Cardiac muscle cell (in vitro differentiated cells and primary cell): ENCODE measurements around the gene TEX261. TPM values are rescaled to one million over a fixed set of nuclear protein-coding genes. Genes with fewer than 3 reads are reported as not detected.

Experiments
- DNase-seq, 2 donors: peaks; one replicate each; pipeline versions ENCODE4 v3.0.0 to v3.0.0-alpha.2; 2010 to 2017; ENCODE audit warnings: low read depth in 1 of 2, low spot score in 1 of 2
- H3K27ac ChIP-seq: fragments of 200-600 bp; sonication (generic); 2 replicates; pipeline ENCODE4 v1.5.1; 2016
- H3K27me3 ChIP-seq: fragments of 200-600 bp; sonication (generic); 2 replicates; pipeline ENCODE4 v1.6.0; 2016; ENCODE audit warnings: control low read depth
- H3K36me3 ChIP-seq: fragments of 200-600 bp; sonication (generic); 2 replicates; pipeline ENCODE4 v1.5.1; 2016; ENCODE audit warnings: control low read depth
- H3K4me1 ChIP-seq: fragments of 200-600 bp; sonication (generic); 2 replicates; pipeline ENCODE4 v1.8.1; 2017; ENCODE audit warnings: low read depth, mild to moderate bottlenecking, mixed run types
- H3K4me3 ChIP-seq: fragments of 200-600 bp; sonication (generic); 2 replicates; pipeline ENCODE4 v1.5.1; 2016; ENCODE audit warnings: mild to moderate bottlenecking
- H3K9me3 ChIP-seq: fragments of 200-600 bp; sonication (generic); 2 replicates; pipeline ENCODE4 v1.5.1; 2017; ENCODE audit warnings: low read depth, mild to moderate bottlenecking, control low read depth
- polyA plus RNA-seq: library from polyadenylated mRNA; unstranded; fragments of >200 nt; fragmentation: Nextera tagmentation; extraction: Ambion mirVana; gene quantifications from 2 replicates; pipeline ENCODE4 v1.2.1, GENCODE V29; 2016
- total RNA-seq: library from RNA; depleted of rRNA; stranded (reverse); fragments of >200 nt; gene quantifications from 2 replicates; pipeline ENCODE4 v1.2.3, GENCODE V29; 2016
- TF ChIP-seq, protein P1 (sequence below): IDR thresholded peaks from 2 replicates; pipeline ENCODE4 v1.5.1; 2012; ENCODE audit warnings: low read depth, mild to moderate bottlenecking, low read length

TEX261 gene
- total and polyA plus RNA-seq, 2 experiments from 2014 or later = 13.9 to 31.5 TPM

DNA sequence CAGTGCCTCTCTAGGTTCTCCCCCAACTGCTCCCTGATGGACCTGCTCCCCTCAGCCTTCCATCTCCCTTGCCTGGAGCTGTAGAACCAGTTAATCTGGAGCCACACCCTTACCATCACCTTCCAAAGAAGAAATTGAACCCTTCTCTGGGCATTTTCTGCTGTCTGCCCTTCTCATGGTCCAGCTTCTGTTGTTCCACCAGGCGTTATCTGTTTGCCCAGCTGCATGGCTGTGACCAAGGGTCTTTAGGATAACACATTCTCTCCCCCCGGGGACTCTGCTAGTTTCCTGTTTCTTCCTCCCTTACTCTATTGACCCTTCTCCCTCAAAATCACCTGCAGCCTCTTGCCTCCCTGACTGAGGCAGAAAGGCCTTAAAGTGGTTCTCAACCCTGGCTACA lies 19.4 kb downstream of the TEX261 start:
- Histone ChIP-seq H3K4me3 (no peak overlapping the region), H3K27ac (no peak overlapping the region), H3K4me1 (peaks cover 9% of the 10 kb centered on the region), H3K27me3 (peaks cover 30% of the 10 kb centered on the region), H3K9me3 (no peaks in the 10 kb centered on the region), H3K36me3 (no peaks in the 10 kb centered on the region)
- TF ChIP-seq, protein P1, sequence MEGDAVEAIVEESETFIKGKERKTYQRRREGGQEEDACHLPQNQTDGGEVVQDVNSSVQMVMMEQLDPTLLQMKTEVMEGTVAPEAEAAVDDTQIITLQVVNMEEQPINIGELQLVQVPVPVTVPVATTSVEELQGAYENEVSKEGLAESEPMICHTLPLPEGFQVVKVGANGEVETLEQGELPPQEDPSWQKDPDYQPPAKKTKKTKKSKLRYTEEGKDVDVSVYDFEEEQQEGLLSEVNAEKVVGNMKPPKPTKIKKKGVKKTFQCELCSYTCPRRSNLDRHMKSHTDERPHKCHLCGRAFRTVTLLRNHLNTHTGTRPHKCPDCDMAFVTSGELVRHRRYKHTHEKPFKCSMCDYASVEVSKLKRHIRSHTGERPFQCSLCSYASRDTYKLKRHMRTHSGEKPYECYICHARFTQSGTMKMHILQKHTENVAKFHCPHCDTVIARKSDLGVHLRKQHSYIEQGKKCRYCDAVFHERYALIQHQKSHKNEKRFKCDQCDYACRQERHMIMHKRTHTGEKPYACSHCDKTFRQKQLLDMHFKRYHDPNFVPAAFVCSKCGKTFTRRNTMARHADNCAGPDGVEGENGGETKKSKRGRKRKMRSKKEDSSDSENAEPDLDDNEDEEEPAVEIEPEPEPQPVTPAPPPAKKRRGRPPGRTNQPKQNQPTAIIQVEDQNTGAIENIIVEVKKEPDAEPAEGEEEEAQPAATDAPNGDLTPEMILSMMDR = no peak
- DNase-seq = no peak

DNA sequence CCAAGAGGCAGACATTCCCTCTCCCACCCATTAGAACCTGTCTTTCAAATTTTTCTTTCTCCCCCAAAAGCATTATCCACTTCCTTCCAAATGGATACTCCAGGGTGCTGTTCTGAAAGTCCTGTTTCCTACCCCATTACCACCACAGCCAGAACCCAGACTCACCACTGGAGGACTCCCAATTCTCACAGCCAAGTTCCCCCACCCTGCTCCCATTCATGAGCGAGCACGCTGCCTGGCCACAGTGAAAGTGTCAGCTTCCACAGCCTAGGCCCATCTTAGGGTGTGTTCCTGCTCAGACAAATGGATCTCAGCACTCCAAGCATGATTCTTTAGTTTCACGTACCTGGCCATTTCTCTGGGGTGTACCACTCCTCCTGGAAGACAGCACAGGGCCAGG lies 20.1 kb downstream of the TEX261 start:
- Histone ChIP-seq H3K4me3 (no peak overlapping the region), H3K9me3 (no peaks in the 10 kb centered on the region), H3K27me3 (peaks cover 37% of the 10 kb centered on the region), H3K27ac (no peak overlapping the region), H3K4me1 (peaks cover 9% of the 10 kb centered on the region), H3K36me3 (no peaks in the 10 kb centered on the region)
- TF ChIP-seq, protein P1 = no peak
- DNase-seq = no peak

DNA sequence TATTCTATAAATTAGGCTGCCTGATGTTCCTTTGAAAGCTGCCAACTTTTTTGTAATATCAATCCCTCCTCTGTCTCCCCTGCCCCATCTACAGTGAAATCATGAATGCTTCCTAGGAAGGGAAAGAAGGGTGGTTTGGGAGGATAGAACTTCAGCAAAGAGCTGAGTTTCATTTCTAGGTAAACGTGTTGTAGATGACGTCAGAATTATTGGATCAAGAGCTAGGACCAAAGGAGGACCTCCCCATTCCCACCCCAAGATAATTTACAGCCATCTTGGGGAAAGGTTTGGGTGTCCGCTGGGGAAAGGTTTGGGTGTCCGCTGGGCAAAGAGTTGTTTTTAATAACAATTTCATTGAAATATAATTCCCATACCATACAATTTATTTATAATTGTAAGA lies 27.5 kb downstream of the TEX261 start:
- Histone ChIP-seq H3K27me3 (peaks cover 92% of the 10 kb centered on the region), H3K9me3 (no peaks in the 10 kb centered on the region), H3K27ac (no peak overlapping the region), H3K36me3 (no peaks in the 10 kb centered on the region), H3K4me1 (no peaks in the 10 kb centered on the region), H3K4me3 (no peak overlapping the region)
- TF ChIP-seq, protein P1 = no peak
- no peak for DNase-seq

DNA sequence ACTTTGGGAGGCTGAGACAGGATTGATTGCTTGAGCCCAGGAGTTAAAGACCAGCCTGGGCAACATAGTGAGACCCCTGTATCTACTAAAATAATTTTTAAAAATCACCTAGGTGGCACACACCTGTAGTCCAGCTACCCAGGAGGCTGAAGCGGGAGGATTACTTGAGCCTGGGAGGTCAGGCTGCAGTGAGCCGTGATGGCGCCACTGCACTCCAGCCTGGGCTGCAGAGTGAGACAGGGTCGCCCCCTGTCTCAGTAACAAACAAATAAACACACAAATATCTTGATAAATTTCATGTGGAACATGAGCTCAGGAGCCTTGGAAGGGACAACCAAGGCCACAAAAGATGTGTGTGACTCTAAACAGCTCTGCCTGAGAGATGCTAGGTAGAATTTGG lies 28.0 kb downstream of the TEX261 start:
- TF ChIP-seq, protein P1 = no peak
- H3K4me3 ChIP-seq = no peak overlapping the region
- no peaks in the 10 kb centered on the region for H3K36me3 ChIP-seq
- peaks cover 92% of the 10 kb centered on the region for H3K27me3 ChIP-seq
- no peaks in the 10 kb centered on the region for H3K4me1 ChIP-seq
- DNase-seq = no peak
- no peaks in the 10 kb centered on the region for H3K9me3 ChIP-seq
- no peak overlapping the region for H3K27ac ChIP-seq

DNA sequence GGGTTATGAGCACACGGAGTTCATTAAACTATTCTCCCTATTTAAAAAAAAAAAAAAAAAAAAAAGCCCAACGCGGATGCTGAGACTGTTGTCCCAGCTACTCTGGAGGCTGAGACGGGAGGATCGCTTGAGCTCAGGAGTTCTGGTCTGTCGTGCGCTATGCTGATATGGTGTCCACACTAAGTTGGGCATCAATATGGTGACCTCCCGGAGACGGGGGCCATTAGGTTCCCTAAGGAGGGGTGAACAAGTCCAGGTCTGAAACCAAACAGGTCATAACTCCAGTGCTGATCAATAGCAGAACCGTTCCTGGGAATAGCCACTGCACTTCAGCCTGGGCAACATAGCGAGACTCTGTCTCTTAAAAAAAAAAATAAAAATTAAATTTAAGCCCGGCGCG lies 29.2 kb downstream of the TEX261 start:
- TF ChIP-seq, protein P1 = no peak
- Histone ChIP-seq H3K36me3 (no peaks in the 10 kb centered on the region), H3K4me1 (no peaks in the 10 kb centered on the region), H3K27ac (no peak overlapping the region), H3K27me3 (peaks cover 88% of the 10 kb centered on the region), H3K4me3 (no peak overlapping the region), H3K9me3 (no peaks in the 10 kb centered on the region)
- DNase-seq = no peak
